ENCODE data around the gene NIF3L1. TPM values are rescaled to one million over a fixed set of nuclear protein-coding genes. Genes with fewer than 3 reads are reported as not detected.

NIF3L1 gene
- total and polyA plus RNA-seq, 2 of the 13 experiments (the other 11 are each of a cell fraction or from before 2014, with no cell fraction given): 67.9 to 75.2 TPM

GRCh38 chr2:200944467-200945394 lies 55.6 kb downstream of the NIF3L1 start (continued):
- TF ChIP-seq IKZF5 (CRISPR knock-in tag; IDR thresholded peaks at IDR 0.05): 0 out of 2 replicates have a peak, but pooled peaks have one; percentile 34
- 0 out of 2 replicates have a peak, but pooled peaks have one; percentile 24 for TF ChIP-seq SP5 (CRISPR knock-in tag; IDR thresholded peaks at IDR 0.05; ENCODE audit: borderline replicate concordance, low read depth)
- TF ChIP-seq ZNF598 (CRISPR knock-in tag; IDR thresholded peaks at IDR 0.05; ENCODE audit: borderline replicate concordance): no peak
- TF ChIP-seq SOX13 (IDR thresholded peaks at IDR 0.05): no peak
- TF ChIP-seq SOX13 (CRISPR knock-in tag; conservative IDR thresholded peaks at IDR 0.05 in 1 of 2, IDR thresholded peaks at IDR 0.05 in 1 of 2): peak in 1 of 2 experiments; percentile 68; a peak in 2 of 4 replicates
- no peak for TF ChIP-seq ZBTB21 (CRISPR knock-in tag; IDR thresholded peaks at IDR 0.05)
- TF ChIP-seq RBAK (CRISPR knock-in tag; IDR thresholded peaks at IDR 0.05): no peak
- no peak for TF ChIP-seq ZNF274 (CRISPR knock-in tag; IDR thresholded peaks at IDR 0.05)
- TF ChIP-seq FOXM1 (CRISPR knock-in tag; IDR thresholded peaks at IDR 0.05): no peak
- 0 out of 2 replicates have a peak, but pooled peaks have one; percentile 34 for TF ChIP-seq CHD4 (IDR thresholded peaks at IDR 0.05; ENCODE audit: borderline replicate concordance, low read length)
- no peak for TF ChIP-seq HDAC2 (CRISPR knock-in tag; IDR thresholded peaks at IDR 0.05)
- TF ChIP-seq ZNF296 (CRISPR knock-in tag; conservative IDR thresholded peaks at IDR 0.05): no peak
- TF ChIP-seq SNAI1 (CRISPR knock-in tag; IDR thresholded peaks at IDR 0.05; ENCODE audit: borderline replicate concordance): no peak
- peak; percentile 86 for TF ChIP-seq RARA (CRISPR knock-in tag; IDR thresholded peaks at IDR 0.05)
- TF ChIP-seq ZSCAN12 (CRISPR knock-in tag; IDR thresholded peaks at IDR 0.05): no peak
- TF ChIP-seq XBP1 (CRISPR knock-in tag; IDR thresholded peaks at IDR 0.05): no peak
- no peak for TF ChIP-seq ZNF546 (CRISPR knock-in tag; conservative IDR thresholded peaks at IDR 0.05)
- TF ChIP-seq ZNF362 (CRISPR knock-in tag; IDR thresholded peaks at IDR 0.05; ENCODE audit: borderline replicate concordance): 0 out of 2 replicates have a peak, but pooled peaks have one; percentile 19
- no peak for TF ChIP-seq HNRNPL (IDR thresholded peaks at IDR 0.05; ENCODE audit: low read depth, low read length)
- TF ChIP-seq TCF7 (IDR thresholded peaks at IDR 0.05; ENCODE audit: low read depth): no peak
- TF ChIP-seq TBL1XR1 (IDR thresholded peaks at IDR 0.05; ENCODE audit: borderline replicate concordance, low read length, partially characterized antibody): peak; percentile 98
- TF ChIP-seq SNAPC2 (CRISPR knock-in tag; IDR thresholded peaks at IDR 0.05): no peak
- TF ChIP-seq ZNF275 (CRISPR knock-in tag; IDR thresholded peaks at IDR 0.05; ENCODE audit: borderline replicate concordance): no peak
- 0 out of 2 replicates have a peak, but pooled peaks have one; percentile 39 for TF ChIP-seq ZNF44 (CRISPR knock-in tag; IDR thresholded peaks at IDR 0.05)
- 0 out of 2 replicates have a peak, but pooled peaks have one; percentile 27 for TF ChIP-seq MEF2D (CRISPR knock-in tag; IDR thresholded peaks at IDR 0.05)
- TF ChIP-seq ASH2L (IDR thresholded peaks at IDR 0.05; ENCODE audit: insufficient read length, low read depth, low read length): peak; percentile 44
- TF ChIP-seq FOXO1 (CRISPR knock-in tag; IDR thresholded peaks at IDR 0.05): 0 out of 2 replicates have a peak, but pooled peaks have one; percentile 23
- no peak for TF ChIP-seq RARG (CRISPR knock-in tag; IDR thresholded peaks at IDR 0.05; ENCODE audit: low read depth)
